ENCODE data around the gene PLD5.
"Not testable (repeated sequence)": the region's sequence is repeated elsewhere in the genome, so short reads cannot be mapped to it uniquely, and the experiment has no call there.

PLD5 gene

GRCh38 chr1:242206994-242207393 lies 317.5 kb downstream of the PLD5 start:
- no peak for DNase-seq

GRCh38 chr1:242205622-242206489 lies 318.6 kb downstream of the PLD5 start:
- DNase-seq, result no peak

GRCh38 chr1:242203262-242203661 lies 321.2 kb downstream of the PLD5 start:
- peak; percentile 49 for DNase-seq

DNA sequence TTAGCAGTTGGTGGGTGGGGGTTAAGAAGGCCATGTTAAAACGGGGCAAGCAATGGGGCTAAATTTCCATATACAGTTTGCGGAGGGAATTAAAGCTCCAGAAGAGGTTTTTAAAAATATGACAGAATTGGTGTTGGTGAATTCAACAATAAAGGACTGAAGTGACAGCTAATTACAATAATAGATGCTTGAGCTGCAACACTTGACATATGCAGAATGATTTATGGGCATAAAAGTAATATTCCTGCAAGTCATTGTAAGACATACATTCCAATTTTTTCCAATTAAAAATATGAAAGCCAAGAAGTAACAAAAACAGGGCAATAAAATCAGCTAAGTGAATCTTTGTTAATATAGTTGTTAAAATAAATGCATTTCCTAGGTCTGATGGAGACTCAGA lies 323.4 kb downstream of the PLD5 start:
- DNase-seq, result no peak

- no peak for DNase-seq
Observed at GRCh38 chr1:242199776-242200458, 324.6 kb downstream of the PLD5 start.

DNA sequence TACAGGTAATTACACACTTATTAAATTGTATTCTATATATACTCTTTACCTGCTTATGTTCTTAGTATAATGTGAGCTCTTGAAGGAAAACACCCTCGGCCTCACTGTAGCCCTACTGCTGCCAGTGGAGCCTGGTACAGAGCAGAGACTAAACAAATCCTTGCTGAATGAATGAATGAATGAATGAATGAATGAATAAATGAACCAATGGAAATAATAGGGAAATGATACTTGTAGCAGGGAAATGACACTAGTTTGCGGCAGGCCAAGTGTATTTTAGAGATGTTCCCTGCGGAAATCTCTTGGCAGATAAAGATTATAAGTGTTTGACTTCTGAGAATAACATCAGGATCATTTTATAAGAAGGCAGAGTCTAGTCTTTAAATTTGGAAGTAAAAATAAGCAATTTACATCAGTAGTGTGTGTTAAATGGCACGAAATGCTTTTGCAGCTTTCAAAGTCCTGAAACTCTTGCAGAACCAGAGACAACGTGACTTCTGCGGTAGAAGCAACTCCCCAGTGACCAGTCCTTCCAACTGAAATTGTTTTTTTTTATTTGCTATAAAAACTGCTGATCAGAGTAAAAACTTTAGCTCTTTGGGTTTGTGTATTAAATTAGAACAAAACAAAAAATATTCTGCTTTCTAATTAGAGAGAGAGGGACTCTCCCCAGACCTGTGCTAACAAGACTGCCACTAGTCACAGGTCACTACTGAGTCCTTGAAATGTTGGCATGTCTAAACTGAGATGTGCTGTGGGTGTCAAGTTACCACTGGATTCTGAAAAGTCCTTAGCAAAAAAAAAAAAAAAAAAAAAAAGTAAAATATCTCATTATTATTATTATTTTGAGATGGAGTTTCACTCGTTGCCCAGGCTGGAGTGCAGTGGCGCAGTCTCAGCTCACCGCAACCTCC lies 326.3 kb downstream of the PLD5 start:
- DNase-seq, result no peak

GRCh38 chr1:242196914-242197313 lies 327.6 kb downstream of the PLD5 start:
- no peak for DNase-seq

- no peak for DNase-seq
Observed at GRCh38 chr1:242196101-242196500, 328.4 kb downstream of the PLD5 start.

DNA sequence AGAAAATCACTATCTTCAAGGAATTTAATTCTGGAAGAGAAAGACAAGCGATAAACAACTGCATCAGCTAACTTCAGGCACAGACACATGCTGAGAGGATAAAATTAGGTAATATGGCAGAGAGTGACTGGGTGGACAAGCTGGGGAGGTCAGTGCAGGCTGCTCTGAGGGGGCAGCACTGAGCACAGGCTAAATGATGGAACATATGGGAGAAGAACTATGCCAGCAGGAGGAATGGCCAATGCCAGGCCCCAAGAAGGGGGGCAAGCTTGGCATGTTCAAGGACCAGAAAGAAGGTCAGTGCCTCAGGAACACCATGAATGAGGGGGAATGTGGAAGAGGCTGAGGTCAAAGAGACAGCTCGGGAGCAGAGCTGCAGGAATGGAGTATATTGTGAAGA lies 334.9 kb downstream of the PLD5 start:
- no peak for DNase-seq

- no peak for DNase-seq
Observed at GRCh38 chr1:242187816-242188215, 336.7 kb downstream of the PLD5 start.

DNA sequence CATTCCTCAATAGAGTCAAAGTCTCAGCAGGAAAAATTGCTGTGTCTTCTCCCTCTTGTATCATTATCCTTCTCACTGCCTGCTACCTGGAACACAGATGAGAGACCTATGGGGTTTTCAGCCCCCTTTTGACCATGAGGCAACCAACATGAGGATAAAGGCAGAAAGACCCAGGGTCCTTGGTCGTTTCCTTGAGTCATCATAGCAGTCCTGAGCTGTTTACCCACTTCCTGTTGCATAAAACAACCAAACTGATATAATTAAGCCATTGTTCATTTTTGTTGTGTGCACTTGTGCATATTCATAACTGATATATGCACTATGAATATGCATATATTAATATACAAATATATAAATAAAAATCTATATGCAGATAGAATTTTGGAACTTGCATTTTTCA lies 337.3 kb downstream of the PLD5 start:
- DNase-seq, result no peak

GRCh38 chr1:242185731-242186130 lies 338.8 kb downstream of the PLD5 start:
- peak; percentile 30 for DNase-seq

- no peak for DNase-seq
Observed at GRCh38 chr1:242184955-242185354, 339.5 kb downstream of the PLD5 start.

DNA sequence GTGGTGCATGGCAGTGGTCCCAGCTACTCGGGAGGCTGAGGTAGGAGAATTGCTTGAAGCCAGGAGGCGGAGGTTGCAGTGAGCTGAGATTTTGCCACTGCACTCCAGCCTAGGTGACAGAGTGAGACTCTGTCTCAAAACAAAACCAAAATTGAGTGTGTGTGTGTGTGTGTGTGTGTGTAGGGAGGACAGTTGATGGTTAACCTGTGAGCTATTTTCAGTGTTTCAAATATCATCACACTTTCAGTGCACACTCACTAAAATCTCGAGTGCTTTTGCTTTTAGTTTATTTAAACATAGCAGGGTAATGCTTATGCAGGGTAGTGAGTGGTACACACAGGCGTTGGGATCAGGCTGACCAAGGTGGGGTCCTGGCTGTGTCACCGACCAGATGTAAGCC lies 344.7 kb downstream of the PLD5 start:
- DNase-seq, result not testable (repeated sequence)

DNA sequence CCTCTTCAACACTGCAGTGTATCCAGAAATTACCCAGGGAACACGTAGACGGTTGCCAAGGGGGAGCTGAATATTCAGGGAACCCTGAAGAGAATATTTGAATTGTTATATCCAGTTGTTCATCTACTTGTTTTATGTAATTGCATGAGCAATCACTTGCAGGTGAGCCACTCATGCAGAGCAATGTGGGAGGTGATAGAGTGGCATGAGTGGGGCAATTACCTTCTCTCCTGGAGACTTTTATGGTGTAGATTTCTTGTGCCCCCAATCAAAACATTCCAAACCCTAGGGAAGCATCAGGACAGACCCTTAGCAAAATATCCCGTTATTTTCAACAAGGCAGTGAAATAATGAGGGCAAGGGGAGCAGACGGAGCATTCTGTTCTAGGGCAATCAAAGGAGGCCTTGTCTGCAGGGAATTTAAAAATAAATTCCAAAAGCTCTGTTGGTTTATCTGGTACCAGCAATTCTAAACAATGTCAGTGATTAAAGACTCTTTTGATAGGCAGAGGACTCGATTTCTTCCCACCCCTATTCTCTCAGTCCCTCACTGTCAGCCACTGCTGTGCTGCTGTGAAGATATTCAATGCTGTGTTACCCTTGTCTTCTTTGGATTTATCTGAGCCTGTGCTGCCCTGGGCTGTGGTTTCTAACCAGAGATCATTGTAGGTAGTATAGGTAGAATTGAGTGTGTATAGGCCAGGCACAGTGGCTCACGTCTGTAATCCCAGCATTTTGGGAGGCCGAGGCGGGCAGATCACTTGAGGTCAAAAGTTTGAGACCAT lies 345.4 kb downstream of the PLD5 start:
- no peak for DNase-seq

DNA sequence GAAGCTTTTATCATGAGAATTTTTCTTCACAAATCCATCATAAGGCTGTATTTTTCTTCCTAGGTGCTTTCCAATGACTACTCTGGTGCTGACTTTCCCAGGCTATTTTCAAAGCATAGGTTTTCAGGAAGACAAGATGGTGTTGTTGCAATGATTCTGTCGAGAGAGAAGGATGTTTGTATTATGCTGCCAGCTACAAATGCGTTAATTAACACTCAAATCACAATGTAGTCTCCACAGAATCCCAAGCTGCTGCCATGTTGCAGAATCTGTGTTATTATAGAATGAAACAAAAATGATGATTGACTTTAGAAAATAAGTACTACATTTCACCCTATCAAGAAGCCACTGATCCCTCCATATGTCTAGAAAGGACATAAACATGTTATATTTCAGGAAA lies 346.1 kb downstream of the PLD5 start:
- DNase-seq, result no peak

DNA sequence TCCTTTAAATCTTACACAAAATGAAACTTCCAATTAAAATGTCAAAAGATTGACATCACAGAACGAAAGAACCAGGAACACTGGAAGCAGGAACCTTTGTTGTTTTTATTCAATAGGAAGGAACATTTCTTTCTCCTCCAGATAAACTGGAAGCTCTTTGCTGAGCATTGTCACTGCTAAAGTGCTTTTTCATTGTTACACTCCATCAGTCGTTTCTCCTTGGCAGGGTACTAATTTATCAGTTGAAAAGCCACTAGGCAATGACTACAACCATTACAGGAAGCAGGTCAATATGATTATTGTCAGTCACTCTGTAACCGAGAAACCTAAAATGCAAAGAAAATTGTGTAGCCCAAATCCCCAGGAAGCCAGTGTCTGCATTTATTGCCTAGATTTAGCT lies 362.4 kb downstream of the PLD5 start:
- DNase-seq, result no peak

DNA sequence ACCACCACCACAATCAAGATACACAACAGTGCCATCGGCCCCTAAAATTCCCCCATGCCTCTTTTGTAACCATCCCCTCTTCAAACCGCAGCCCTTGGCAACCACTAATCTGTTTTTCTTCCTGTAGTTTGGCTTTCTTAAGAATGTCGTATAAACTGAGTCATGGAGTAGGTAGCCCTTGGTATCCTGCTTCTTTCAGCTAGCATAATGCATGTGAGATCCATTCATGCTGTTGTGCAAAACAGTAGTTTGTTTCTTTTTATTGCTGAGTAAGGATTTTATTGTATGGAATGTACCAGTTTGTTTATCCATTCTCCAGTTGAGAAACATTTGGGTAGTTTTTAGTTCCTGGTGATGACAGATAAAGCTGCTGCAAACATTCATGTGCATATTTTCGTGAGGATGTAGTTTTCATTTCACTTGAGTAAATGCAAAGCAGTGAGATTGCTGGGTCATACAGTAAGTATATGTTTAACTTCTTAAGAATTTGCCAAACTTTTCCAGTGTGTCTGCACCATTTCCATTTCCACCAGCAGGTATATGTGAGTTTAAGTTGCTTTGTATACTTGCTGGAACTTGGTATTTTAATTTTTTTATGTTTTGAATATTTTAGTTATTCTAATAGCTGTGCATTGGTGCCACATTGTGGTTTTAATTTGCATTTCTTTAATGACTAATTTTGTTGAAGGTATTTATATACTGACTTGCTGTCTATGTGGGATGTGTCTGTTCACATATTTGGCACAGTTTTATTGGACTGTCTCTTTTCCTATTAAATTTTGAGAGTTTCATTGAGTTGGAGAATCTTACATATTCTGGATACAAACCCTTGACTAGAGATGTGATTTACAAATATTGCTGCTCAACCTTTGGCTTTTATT lies 377.2 kb downstream of the PLD5 start:
- no peak for DNase-seq

DNA sequence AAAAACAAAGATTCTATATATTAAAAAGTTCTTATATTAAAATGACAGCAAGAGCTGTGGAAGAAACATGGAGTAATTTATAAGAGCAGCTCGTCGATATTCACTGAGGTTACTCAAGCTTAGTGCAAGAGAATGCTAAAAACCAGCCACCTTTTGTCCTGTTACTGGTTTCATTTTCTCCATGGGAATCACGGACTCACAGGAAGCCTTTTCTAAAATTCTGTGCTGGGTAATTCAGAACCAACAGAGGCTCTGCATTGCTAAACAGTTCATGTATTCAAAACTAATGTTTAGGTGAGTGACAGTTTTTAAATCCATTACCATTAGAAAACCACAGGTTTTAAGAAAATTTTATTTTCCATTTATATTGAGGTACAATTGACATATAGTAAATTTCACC lies 377.8 kb downstream of the PLD5 start:
- DNase-seq, result no peak

- no peak for DNase-seq
Observed at GRCh38 chr1:242140836-242141235, 383.7 kb downstream of the PLD5 start.

DNA sequence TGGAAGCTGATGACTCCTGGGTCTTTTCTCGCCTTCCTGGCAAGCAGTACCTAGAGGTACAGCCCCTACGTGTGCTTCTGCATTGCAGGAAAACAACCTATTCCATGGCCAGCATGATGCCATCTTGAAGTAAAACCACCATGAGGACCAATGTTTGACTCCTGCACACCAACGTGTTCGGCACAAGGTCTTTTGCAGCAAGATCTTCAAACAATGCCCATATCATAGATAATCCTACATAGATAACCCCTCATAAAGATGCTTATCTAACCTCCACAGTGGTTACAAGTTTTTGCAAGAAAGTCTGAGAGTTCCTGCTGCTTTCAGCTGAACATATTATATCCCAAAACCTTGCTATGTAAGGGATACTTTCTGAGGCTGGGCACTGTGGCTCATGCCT lies 384.5 kb downstream of the PLD5 start:
- no peak for DNase-seq

- DNase-seq, result no peak
Observed at GRCh38 chr1:242139442-242139841, 385.1 kb downstream of the PLD5 start.

Data from NCI-H82 (cell line).